22Rv1 (cell line): ENCODE data around the gene MARCHF3.

ENCODE experiments used
- ZFX ChIP-seq: fragments of 450-650 bp; IDR thresholded peaks from 2 replicates; pipeline ENCODE4 v1.6.1; 2017; ENCODE audit warnings: antibody characterized with exemption, borderline replicate concordance
- TF ChIP-seq, protein P1 (sequence below): fragments of 450-650 bp; IDR thresholded peaks from 2 replicates; pipeline ENCODE4 v1.5.1; 2017; ENCODE audit warnings: mild to moderate bottlenecking

- TF ChIP-seq, protein P1, sequence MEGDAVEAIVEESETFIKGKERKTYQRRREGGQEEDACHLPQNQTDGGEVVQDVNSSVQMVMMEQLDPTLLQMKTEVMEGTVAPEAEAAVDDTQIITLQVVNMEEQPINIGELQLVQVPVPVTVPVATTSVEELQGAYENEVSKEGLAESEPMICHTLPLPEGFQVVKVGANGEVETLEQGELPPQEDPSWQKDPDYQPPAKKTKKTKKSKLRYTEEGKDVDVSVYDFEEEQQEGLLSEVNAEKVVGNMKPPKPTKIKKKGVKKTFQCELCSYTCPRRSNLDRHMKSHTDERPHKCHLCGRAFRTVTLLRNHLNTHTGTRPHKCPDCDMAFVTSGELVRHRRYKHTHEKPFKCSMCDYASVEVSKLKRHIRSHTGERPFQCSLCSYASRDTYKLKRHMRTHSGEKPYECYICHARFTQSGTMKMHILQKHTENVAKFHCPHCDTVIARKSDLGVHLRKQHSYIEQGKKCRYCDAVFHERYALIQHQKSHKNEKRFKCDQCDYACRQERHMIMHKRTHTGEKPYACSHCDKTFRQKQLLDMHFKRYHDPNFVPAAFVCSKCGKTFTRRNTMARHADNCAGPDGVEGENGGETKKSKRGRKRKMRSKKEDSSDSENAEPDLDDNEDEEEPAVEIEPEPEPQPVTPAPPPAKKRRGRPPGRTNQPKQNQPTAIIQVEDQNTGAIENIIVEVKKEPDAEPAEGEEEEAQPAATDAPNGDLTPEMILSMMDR: no peak
- TF ChIP-seq ZFX: no peak
These were observed 165.1 kb downstream of the MARCHF3 start for GRCh38 chr5:126865299-126865698.
